Neutrophil (primary cell): ENCODE data around the gene GAK.

Source experiments
- H3K27ac ChIP-seq: fragments of 200-600 bp; sonication (generic); 2 replicates; pipeline ENCODE4 v1.5.1; 2016; ENCODE audit warnings: mild to moderate bottlenecking, moderate library complexity
- H3K27me3 ChIP-seq: fragments of 200-600 bp; sonication (generic); 2 replicates; pipeline ENCODE4 v1.6.0; 2016; ENCODE audit warnings: mild to moderate bottlenecking
- H3K36me3 ChIP-seq: fragments of 200-600 bp; sonication (generic); 2 replicates; pipeline ENCODE4 v1.5.1; 2017
- H3K4me1 ChIP-seq, 2 experiments: fragments of 200-600 bp in 1 of 2; sonication (generic) in 1 of 2; 1 replicate in 1 of 2; 2 replicates in 1 of 2; pipeline versions ENCODE4 v1.5.1 to v1.6.1; 2013 to 2016; ENCODE audit warnings: low read depth in 1 of 2, low read length in 1 of 2, mild to moderate bottlenecking in 1 of 2, moderate library complexity in 1 of 2; ENCODE audit not compliant: control insufficient read depth in 1 of 2, insufficient read depth in 1 of 2
- H3K4me3 ChIP-seq, 2 experiments: fragments of 200-600 bp in 1 of 2; sonication (generic) in 1 of 2; 1 replicate in 1 of 2; 2 replicates in 1 of 2; pipeline ENCODE4 v1.5.1; 2013 to 2016; ENCODE audit warnings: low read depth in 1 of 2, low read length in 1 of 2, mild to moderate bottlenecking in 1 of 2, moderate library complexity in 1 of 2
- H3K9me3 ChIP-seq: fragments of 200-600 bp; sonication (generic); 2 replicates; pipeline ENCODE4 v1.5.1; 2016
- CTCF ChIP-seq: fragments of 200-600 bp; sonication (generic); IDR thresholded peaks from 2 replicates; pipeline ENCODE4 v1.5.1; 2016; ENCODE audit warnings: antibody characterized with exemption

The GAK gene

DNA sequence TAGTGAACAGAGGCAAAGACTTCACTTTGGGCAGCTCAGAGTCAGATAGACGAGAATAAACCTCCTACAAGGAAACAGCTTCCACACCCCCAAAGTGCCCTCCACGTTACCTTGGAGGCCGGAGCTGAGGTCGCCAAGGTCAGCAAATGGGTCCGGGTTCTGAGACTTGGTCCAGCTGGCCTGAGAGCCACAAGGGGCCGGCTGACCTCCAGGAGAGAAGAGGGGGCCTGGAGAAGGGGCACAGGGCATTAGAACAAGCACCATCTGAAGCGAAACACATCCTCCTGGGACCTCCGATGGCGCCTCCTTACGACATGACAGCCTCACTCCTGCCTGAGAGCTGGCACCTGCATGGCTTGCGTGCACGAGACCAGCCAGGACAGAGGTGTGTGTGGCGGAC, 72.6 kb downstream of the GAK start:
- TF ChIP-seq CTCF = no peak
- Histone ChIP-seq H3K9me3 (no peaks in the 10 kb centered on the region), H3K36me3 (peaks cover 100% of the 10 kb centered on the region)

GRCh38 chr4:858831-859451, 73.2 kb downstream of the GAK start:
- Histone ChIP-seq H3K36me3 (peaks cover 99% of the 10 kb centered on the region), H3K4me1 (no peaks in the 10 kb centered on the region), H3K9me3 (no peaks in the 10 kb centered on the region), H3K27ac (no peak overlapping the region), H3K4me3 (no peak overlapping the region), H3K27me3 (no peaks in the 10 kb centered on the region)
- TF ChIP-seq CTCF = no peak

More for the DNA sequence above, 72.6 kb downstream of the GAK start:
- H3K27me3 ChIP-seq = no peaks in the 10 kb centered on the region
- no peak overlapping the region for H3K4me3 ChIP-seq
- H3K4me1 ChIP-seq = no peaks in the 10 kb centered on the region
- H3K27ac ChIP-seq = no peak overlapping the region

GRCh38 chr4:858041-858481, 74.1 kb downstream of the GAK start:
- Histone ChIP-seq H3K27me3 (no peaks in the 10 kb centered on the region), H3K36me3 (peaks cover 95% of the 10 kb centered on the region), H3K4me3 (no peak overlapping the region), H3K4me1 (no peaks in the 10 kb centered on the region), H3K9me3 (no peaks in the 10 kb centered on the region), H3K27ac (no peak overlapping the region)
- TF ChIP-seq CTCF = no peak

DNA sequence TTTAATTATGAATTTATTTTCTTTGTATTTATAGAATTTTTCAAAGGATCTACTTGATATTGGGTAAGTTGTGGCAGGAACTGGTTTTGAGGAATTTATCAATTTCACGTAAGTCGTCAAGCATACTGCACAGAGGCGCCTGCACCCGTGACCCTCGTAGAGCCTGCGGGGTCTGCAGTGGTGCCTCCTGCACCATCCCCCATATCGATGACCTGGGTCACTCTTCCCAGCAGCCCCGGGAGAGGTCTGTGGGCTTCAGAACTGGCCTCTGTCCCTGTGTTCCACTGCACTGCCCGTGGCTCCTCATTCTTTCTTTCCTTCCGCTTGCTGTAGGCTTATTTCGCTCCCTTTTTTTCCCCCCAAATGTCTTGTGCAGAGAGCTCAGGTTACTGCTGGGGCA, 74.7 kb downstream of the GAK start:
- no peak overlapping the region for H3K27ac ChIP-seq
- H3K9me3 ChIP-seq = no peaks in the 10 kb centered on the region
- no peak for TF ChIP-seq CTCF
- no peaks in the 10 kb centered on the region for H3K27me3 ChIP-seq
- peaks cover 95% of the 10 kb centered on the region for H3K36me3 ChIP-seq
- H3K4me3 ChIP-seq = no peak overlapping the region
- H3K4me1 ChIP-seq = no peaks in the 10 kb centered on the region

- Histone ChIP-seq H3K36me3 (peaks cover 95% of the 10 kb centered on the region), H3K4me3 (no peak overlapping the region), H3K27me3 (no peaks in the 10 kb centered on the region), H3K9me3 (no peaks in the 10 kb centered on the region), H3K4me1 (no peaks in the 10 kb centered on the region), H3K27ac (no peak overlapping the region)
- no peak for TF ChIP-seq CTCF
Observed at GRCh38 chr4:856225-856901, 75.8 kb downstream of the GAK start.
